Peyer's patch (tissue), 4 donors: ENCODE results near the gene FAM131B. TPM values are rescaled to one million over a fixed set of nuclear protein-coding genes. Genes with fewer than 3 reads are reported as not detected.
"Not testable (repeated sequence)": the region's sequence is repeated elsewhere in the genome, so short reads cannot be mapped to it uniquely, and the experiment has no call there.

ENCODE experiments used
- DNase-seq, 3 donors: peaks; one replicate each; pipeline ENCODE4 v3.0.0-alpha.2; 2017 to 2019
- H3K27ac ChIP-seq, 4 donors: fragments of 200-600 bp; sonication (generic); one replicate each; pipeline ENCODE4 v1.5.1; 2016 to 2019
- H3K27me3 ChIP-seq, 2 donors: fragments of 200-600 bp; sonication (generic); one replicate each; pipeline ENCODE4 v1.5.1; 2019
- H3K36me3 ChIP-seq, 3 donors: fragments of 200-600 bp; sonication (generic); one replicate each; pipeline ENCODE4 v1.5.1; 2016 to 2019
- H3K4me1 ChIP-seq, 4 donors: fragments of 200-600 bp; sonication (generic); one replicate each; pipeline ENCODE4 v1.5.1; 2016 to 2019
- H3K4me3 ChIP-seq, 4 donors: fragments of 200-600 bp; sonication (generic); 1 replicate in 3 of 4; 2 replicates in 1 of 4; pipeline ENCODE4 v1.5.1; 2016 to 2019; ENCODE audit warnings: mild to moderate bottlenecking in 1 of 4
- H3K9me3 ChIP-seq, 4 donors: fragments of 200-600 bp; sonication (generic); one replicate each; pipeline ENCODE4 v1.5.1; 2016 to 2019; ENCODE audit warnings: mild to moderate bottlenecking in 1 of 4
- POLR2A ChIP-seq, 2 donors: fragments of 450-650 bp; IDR thresholded peaks; one replicate each; pipeline ENCODE4 v1.5.1; 2017; ENCODE audit warnings: antibody characterized with exemption in 2 of 2, mild to moderate bottlenecking in 2 of 2, moderate library complexity in 2 of 2
- total RNA-seq, 4 donors: library from RNA; depleted of rRNA; stranded (reverse); fragments of >200 nt; gene quantifications; one replicate each; pipeline ENCODE4 v1.1.0, GENCODE V29; 2016
- TF ChIP-seq, protein P1 (sequence below), 6 experiments: fragments of 450-650 bp in 4 of 6; fragments of 200-600 bp in 2 of 6; sonication (generic) in 1 of 6; IDR thresholded peaks; one replicate each; pipeline ENCODE4 v1.5.1; 2017 to 2019; ENCODE audit warnings: antibody characterized with exemption in 6 of 6, mild to moderate bottlenecking in 3 of 6, moderate library complexity in 1 of 6

Gene FAM131B
- total RNA-seq, 4 donors from 2014 or later, result 0.66 to 0.83 (median 0.80) TPM; not detected in 1

DNA sequence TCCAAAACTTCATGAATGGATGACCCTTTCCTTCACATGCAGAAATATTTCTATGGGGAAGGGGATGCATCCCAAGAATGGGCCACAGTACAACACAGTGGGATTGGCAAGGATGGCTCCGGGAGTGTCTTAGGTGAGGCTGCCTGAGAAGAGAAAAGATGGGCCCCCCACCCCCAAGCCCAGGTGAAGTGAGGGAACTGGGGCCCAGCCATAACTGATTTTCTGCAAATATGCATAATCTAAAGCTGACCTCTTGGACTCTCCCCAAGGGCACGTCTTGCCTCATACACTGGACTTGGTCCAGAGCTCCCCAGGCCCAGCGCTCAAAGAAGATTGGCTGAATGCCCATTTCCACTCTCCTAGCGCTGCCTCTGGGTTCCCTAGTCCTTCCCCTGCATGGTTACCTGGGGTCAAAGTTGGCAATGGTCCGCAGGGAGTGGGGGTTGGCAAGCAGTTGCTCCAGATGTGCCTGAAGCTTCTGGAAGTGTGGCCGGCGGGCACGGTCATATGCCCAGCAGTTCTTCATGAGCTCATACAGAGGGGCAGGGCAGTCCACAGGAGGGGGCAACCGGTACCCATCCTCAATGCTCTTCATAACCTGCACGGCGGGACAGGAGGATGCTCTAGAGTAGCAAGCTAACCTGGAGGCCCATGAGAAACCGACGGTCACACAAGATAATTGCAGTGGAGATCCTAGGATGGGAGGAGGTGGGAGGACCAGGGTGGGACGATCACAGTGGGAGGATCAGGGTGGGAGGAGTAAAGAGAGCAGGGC, 30.9 kb upstream of the FAM131B start:
- no peak overlapping the region for H3K4me3 ChIP-seq
- H3K27me3 ChIP-seq, result no peaks in the 10 kb centered on the region
- H3K9me3 ChIP-seq, result no peaks in the 10 kb centered on the region
- TF ChIP-seq, protein P1, sequence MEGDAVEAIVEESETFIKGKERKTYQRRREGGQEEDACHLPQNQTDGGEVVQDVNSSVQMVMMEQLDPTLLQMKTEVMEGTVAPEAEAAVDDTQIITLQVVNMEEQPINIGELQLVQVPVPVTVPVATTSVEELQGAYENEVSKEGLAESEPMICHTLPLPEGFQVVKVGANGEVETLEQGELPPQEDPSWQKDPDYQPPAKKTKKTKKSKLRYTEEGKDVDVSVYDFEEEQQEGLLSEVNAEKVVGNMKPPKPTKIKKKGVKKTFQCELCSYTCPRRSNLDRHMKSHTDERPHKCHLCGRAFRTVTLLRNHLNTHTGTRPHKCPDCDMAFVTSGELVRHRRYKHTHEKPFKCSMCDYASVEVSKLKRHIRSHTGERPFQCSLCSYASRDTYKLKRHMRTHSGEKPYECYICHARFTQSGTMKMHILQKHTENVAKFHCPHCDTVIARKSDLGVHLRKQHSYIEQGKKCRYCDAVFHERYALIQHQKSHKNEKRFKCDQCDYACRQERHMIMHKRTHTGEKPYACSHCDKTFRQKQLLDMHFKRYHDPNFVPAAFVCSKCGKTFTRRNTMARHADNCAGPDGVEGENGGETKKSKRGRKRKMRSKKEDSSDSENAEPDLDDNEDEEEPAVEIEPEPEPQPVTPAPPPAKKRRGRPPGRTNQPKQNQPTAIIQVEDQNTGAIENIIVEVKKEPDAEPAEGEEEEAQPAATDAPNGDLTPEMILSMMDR (IDR thresholded peaks at IDR 0.05), result no peak
- TF ChIP-seq POLR2A (IDR thresholded peaks at IDR 0.05), result no peak
- H3K4me1 ChIP-seq, result peaks cover 0 to 57% (median 2%) of the 10 kb centered on the region in 4 donors
- H3K36me3 ChIP-seq, result peaks cover 0 to 61% (median 0%) of the 10 kb centered on the region in 3 donors
- DNase-seq, result peak in 2 of 3 donors; percentile 47 to 54
- H3K27ac ChIP-seq, result peak overlapping the region in 1 of 4 donors; percentile 81

DNA sequence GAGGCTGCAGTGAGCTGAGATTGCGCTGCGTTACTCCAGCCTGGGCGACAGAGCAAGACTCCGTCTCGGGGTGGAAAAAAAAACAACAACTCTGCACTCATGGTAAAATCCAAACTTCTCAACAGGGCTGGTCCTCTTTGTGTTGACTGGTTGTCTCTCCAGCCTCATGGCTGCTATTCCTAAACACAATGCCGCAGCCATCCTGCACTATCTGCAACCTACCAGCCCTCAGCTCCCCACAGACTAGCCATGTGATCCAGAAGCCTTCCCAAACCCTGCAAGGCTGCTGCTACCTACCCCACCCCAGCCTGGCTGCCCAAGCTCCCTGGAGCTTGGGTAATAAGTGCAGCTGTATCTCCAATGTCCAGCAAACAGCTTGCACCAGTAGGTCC, 30.4 kb upstream of the FAM131B start:
- peak overlapping the region in 2 of 4 donors; percentile 69 to 81 for H3K27ac ChIP-seq

DNA sequence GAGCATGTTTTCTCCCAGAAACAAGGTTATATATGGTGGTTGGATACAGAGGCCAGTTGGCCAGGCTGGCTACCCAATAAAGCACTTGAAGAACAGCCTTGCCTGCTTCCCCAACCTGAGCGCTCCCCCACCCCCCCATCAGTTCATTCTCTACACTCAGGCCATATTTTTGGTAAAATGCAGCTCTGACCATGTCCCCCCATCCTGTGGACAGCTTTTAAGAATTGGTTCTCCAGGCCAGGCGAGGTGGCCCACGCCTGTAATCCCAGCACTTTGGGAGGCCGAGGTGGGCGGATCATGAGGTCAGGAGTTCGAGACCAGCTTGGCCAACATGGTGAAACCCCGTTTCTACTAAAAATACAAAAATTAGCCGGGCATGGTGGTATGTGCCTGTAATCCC, 29.9 kb upstream of the FAM131B start:
- H3K36me3 ChIP-seq, result peaks cover 0 to 63% (median 0%) of the 10 kb centered on the region in 3 donors
- not testable (repeated sequence) for H3K9me3 ChIP-seq, H3K27me3 ChIP-seq, H3K4me3 ChIP-seq
- DNase-seq, result peak in 1 of 3 donors; percentile 36
- peak overlapping the region; percentile 38 to 83 (median 75) for H3K27ac ChIP-seq
- peaks cover 0 to 60% (median 2%) of the 10 kb centered on the region in 4 donors for H3K4me1 ChIP-seq

More for the DNA sequence above, 30.4 kb upstream of the FAM131B start:
- no peaks in the 10 kb centered on the region for H3K9me3 ChIP-seq
- no peaks in the 10 kb centered on the region for H3K27me3 ChIP-seq
- TF ChIP-seq POLR2A (IDR thresholded peaks at IDR 0.05), result no peak
- TF ChIP-seq, protein P1 (IDR thresholded peaks at IDR 0.05), result no peak
- H3K4me3 ChIP-seq, result no peak overlapping the region
- peaks cover 0 to 57% (median 2%) of the 10 kb centered on the region in 4 donors for H3K4me1 ChIP-seq
- H3K36me3 ChIP-seq, result peaks cover 0 to 61% (median 0%) of the 10 kb centered on the region in 3 donors
- peak in 2 of 3 donors; percentile 28 to 41 for DNase-seq

DNA sequence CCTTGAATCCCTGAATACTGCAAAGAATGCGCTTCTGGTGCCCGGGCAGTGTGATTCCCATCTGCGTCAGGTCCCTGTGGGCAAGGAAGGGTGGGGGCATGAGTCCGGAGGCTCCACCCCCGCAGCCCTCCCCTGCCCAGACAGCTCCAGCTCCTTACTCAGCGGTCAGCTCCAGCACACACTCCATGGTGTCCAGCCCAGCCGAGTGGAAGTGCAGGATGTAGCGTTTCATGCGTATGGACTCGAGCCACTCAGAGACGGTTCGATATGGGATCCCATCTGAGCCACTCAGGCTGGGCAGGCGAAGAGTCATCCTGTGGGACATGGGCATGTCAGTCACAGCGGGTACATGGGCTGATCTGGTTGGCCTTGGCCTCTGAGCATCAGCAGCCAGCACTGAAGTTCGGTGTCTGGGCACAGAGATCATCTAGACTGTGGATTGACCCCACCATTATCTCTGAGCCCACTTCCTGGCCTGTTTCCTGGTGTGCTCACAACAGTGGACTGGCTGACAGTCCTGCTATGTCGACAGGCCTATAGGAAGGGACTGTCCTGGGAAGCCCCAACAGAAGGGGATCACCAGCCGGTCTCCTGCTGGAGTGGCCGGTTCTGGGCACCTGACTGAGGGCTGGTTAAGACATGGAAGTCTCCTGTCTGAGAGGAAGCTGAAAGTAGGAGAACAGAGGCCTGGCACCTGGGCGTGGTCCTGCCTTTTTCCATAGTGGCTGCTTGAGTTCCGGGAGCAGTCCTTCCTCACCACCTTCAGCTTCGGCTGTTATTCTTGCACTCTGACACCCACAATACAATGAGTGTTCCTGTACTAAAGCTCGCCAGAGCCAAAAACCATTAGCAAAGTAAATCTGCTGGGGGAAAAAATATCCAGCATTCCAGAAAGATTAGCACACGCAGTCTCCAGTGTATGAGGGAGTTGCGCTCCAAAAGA, 29.2 kb upstream of the FAM131B start:
- Histone ChIP-seq H3K27ac (peak overlapping the region; percentile 65 to 83 (median 75)), H3K36me3 (peaks cover 0 to 64% (median 0%) of the 10 kb centered on the region in 3 donors), H3K27me3 (no peaks in the 10 kb centered on the region), H3K4me3 (no peak overlapping the region), H3K4me1 (peaks cover 0 to 61% (median 2%) of the 10 kb centered on the region in 4 donors), H3K9me3 (no peaks in the 10 kb centered on the region)
- TF ChIP-seq, protein P1 (IDR thresholded peaks at IDR 0.05), result no peak
- TF ChIP-seq POLR2A (IDR thresholded peaks at IDR 0.05), result no peak
- peak in 2 of 3 donors; percentile 63 to 64 for DNase-seq

DNA sequence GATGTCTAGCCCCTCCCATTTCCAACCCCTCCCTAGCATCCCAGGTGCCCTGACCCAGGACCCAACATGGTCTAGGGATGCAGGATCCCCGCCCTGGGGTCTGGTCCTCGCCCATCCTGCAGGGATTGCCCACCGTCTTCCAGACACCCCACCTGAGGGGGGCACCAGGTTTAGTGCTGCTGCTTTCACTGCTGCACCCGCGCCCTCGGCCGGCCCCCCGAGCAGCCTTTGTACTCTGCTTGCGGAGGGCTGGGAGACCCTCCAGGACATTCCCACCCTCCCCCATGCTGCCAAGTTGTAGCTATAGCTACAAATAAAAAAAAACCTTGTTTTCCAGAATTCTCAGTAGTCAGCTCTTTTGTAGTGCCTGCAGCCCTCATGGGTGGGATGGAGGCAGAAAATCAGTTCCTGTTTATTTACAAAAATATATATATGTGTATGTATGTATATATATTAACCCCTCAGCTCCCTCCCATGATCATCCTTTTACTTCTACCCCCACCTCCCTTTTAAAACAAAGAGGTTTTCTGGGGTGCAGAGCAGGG, 28.3 kb upstream of the FAM131B start:
- peak in 1 of 3 donors; percentile 43 for DNase-seq
- Histone ChIP-seq H3K4me1 (peaks cover 0 to 61% (median 5%) of the 10 kb centered on the region in 4 donors), H3K27me3 (no peaks in the 10 kb centered on the region), H3K9me3 (no peaks in the 10 kb centered on the region), H3K36me3 (peaks cover 0 to 64% (median 0%) of the 10 kb centered on the region in 3 donors), H3K27ac (peak overlapping the region; percentile 32 to 83 (median 75)), H3K4me3 (no peak overlapping the region)
- no peak for TF ChIP-seq POLR2A (IDR thresholded peaks at IDR 0.05)
- TF ChIP-seq, protein P1 (IDR thresholded peaks at IDR 0.05), result no peak
